ENCODE data around the gene SNTG2.

Gene SNTG2

DNA sequence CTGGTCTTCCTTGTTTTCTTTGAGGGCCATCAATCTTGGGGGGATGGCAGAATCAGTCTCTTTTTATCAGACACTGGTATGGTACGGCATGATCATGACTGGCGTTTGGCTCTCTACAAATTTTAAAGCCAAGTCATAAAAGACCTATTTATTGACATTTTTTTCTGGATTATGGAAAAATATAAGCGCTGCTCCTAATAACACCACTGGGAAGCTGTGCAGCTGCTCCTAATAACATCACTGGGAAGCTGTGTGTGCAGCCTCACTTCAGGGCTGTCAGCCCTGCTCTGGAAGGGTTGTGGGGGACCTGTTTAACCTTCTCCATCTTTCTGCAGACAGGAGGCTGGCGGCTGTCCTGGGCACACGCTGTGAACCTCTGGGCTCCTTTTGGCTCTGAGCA lies 88.9 kb downstream of the SNTG2 start:
- no peak for DNase-seq (ENCODE audit: low read depth)
- TF ChIP-seq, protein P1, sequence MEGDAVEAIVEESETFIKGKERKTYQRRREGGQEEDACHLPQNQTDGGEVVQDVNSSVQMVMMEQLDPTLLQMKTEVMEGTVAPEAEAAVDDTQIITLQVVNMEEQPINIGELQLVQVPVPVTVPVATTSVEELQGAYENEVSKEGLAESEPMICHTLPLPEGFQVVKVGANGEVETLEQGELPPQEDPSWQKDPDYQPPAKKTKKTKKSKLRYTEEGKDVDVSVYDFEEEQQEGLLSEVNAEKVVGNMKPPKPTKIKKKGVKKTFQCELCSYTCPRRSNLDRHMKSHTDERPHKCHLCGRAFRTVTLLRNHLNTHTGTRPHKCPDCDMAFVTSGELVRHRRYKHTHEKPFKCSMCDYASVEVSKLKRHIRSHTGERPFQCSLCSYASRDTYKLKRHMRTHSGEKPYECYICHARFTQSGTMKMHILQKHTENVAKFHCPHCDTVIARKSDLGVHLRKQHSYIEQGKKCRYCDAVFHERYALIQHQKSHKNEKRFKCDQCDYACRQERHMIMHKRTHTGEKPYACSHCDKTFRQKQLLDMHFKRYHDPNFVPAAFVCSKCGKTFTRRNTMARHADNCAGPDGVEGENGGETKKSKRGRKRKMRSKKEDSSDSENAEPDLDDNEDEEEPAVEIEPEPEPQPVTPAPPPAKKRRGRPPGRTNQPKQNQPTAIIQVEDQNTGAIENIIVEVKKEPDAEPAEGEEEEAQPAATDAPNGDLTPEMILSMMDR (IDR thresholded peaks at IDR 0.05; ENCODE audit: insufficient read depth, low read depth, low read length, missing control alignments) = no peak
- H3K4me3 ChIP-seq (ENCODE audit: low read depth, low read length) = no peak overlapping the region

DNA sequence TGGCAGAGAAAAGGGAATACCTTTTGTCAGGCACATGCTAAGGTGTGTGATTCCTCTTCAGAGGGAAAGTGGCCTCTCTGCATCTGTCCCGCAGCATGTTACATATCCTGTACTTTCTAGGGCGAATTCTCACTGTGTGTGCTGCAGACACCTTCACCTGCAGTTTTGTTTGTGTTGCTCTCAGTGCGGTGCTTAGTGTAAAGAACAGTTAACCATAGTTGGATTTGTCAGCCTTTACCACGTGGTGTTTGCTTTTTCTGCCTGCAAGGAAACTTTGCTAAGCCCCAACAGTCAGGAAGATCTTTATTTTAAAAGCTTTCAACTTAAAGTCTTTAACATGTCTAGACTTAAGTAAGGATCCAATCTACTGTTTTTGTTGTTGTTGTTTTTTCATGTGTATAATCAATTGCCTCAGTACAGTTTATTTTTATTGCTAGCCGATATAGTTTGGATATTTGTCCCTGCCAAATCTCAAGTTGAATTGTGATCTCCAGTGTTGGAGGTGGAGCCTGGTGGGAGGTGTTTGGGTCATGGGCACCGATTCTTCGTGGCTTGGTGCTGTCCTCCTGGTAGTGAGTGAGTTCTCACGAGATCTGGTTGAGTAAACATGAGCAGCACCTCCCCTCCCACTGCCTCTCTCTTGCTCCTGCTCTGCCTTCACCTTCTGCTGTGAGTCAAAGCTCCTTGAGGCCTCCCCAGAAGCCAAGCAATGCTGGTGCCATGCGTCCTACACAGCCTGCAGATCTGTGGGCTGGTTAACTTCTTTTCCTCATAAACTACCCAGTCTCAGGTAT lies 90.6 kb downstream of the SNTG2 start:
- TF ChIP-seq, protein P1 (IDR thresholded peaks at IDR 0.05; ENCODE audit: insufficient read depth, low read depth, low read length, missing control alignments) = no peak
- no peak for DNase-seq (ENCODE audit: low read depth)
- H3K4me3 ChIP-seq (ENCODE audit: low read depth, low read length) = no peak overlapping the region

DNA sequence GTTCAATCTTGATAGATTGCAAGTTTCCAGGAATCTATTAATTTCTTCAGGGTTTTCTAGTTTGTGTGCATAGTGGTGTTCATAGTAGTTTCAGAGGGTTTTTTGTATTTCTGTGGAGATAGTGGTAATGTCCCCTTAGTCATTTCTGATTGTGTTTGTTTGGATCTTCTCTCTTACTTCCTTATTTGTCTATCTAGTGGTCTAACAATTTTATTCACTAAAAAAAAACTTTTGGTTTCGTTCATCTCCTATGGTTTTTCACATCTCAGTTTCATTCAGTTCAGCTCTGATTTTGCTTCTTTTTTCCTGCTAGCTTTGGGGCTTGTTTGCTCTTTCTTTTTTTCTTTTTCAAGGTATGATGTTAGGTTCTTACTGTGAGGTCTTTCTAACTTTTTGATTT lies 94.5 kb downstream of the SNTG2 start:
- no peak for DNase-seq (ENCODE audit: low read depth)
- H3K4me3 ChIP-seq (ENCODE audit: low read depth, low read length) = no peak overlapping the region
- TF ChIP-seq, protein P1 (IDR thresholded peaks at IDR 0.05; ENCODE audit: insufficient read depth, low read depth, low read length, missing control alignments) = no peak

DNA sequence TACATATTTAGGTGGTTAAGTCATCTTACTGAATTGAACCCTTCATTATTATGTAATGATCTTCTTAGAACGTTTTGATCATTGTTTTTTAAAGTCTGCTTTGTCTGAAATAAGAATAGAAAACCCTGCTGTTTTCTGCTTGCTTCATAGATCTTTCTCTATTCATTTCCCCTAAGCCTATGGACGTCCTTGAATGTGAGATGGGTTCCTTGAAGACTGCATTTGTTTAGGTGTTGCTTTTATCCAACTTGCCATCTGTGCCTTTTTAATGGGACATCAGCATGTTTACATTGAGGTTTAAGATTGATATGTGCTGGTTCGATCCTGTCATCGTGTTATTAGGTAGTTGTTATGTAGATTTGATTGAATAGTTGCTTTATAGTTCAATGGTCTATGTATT lies 95.4 kb downstream of the SNTG2 start:
- TF ChIP-seq, protein P1 (IDR thresholded peaks at IDR 0.05; ENCODE audit: insufficient read depth, low read depth, low read length, missing control alignments) = no peak
- DNase-seq (ENCODE audit: low read depth) = no peak
- no peak overlapping the region for H3K4me3 ChIP-seq (ENCODE audit: low read depth, low read length)

DNA sequence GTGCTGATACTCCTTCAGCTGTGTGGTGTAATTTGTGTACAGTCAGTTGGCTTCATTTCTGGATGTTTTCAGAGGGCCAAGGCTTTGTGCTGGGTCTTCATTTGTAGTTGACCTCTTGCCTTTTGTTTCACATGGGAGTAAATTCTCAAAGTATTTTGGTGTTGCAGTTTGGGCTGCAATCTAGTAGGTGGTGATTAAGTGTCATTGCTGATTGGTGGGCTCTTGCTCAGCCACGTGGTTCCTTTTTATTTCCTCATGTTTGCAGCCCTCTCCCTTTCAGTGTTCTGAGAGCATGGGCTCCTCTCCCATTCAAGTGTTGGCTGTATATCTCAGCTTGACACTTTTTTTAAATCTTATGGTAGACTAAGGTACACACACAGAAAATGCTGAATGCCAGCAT lies 96.8 kb downstream of the SNTG2 start:
- TF ChIP-seq, protein P1 (IDR thresholded peaks at IDR 0.05; ENCODE audit: insufficient read depth, low read depth, low read length, missing control alignments) = no peak
- H3K4me3 ChIP-seq (ENCODE audit: low read depth, low read length) = no peak overlapping the region
- no peak for DNase-seq (ENCODE audit: low read depth)

DNA sequence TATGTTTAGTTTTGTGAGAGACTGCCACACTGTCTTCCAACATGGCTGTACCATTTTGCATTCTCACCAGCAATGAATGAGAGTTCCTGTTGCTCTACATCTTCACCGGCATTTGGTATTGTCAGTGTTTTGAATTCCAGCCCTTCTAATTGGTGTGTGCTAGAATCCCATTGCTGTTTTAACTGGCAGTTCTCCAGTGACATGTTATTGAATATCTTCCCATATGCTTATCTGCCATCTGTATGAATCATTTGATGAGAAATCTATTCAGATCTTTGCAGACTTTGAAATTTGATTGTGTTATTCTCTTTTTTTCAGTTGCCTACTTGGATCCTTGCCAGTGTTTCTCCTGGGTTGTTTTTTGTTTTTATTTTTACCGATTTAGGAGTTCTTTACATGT lies 99.0 kb downstream of the SNTG2 start:
- no peak overlapping the region for H3K4me3 ChIP-seq (ENCODE audit: low read depth, low read length)
- DNase-seq (ENCODE audit: low read depth) = no peak
- TF ChIP-seq, protein P1 (IDR thresholded peaks at IDR 0.05; ENCODE audit: insufficient read depth, low read depth, low read length, missing control alignments) = no peak

DNA sequence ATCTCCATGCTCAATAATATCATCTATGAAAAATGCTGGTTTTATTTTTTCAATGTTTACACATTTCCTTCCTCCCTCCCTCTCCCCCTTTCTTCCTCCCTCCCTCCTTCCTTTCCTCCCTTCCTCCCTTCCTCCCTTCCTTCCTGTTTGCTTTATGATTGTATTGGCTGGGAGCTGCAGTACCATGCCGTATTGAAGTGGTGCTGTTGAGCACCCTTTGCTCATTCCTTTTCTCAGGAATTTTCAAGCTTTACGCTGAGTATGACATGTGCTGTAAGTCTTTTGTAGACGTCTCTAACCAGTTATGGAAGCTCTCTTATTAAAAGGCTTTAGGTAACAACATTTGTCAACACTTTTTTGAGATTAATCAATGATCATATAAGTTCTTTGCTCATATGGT lies 100.4 kb downstream of the SNTG2 start:
- TF ChIP-seq, protein P1 (IDR thresholded peaks at IDR 0.05; ENCODE audit: insufficient read depth, low read depth, low read length, missing control alignments) = no peak
- no peak overlapping the region for H3K4me3 ChIP-seq (ENCODE audit: low read depth, low read length)
- no peak for DNase-seq (ENCODE audit: low read depth)

All from GM12865 (cell line).